Loucy (cell line): ENCODE results near the gene SIK3.

ENCODE experiments used
- H2AFZ ChIP-seq: fragments of 200-600 bp; sonication (generic); 2 replicates; pipeline ENCODE4 v1.6.0; 2016; ENCODE audit warnings: antibody characterized with exemption, mild to moderate bottlenecking, low read length, moderate library complexity
- H3F3A ChIP-seq: fragments of 200-600 bp; 2 replicates; pipeline ENCODE4 v1.6.0; 2016; ENCODE audit warnings: antibody characterized with exemption, low read depth, mild to moderate bottlenecking
- H3K27me3 ChIP-seq: fragments of 200-600 bp; sonication (generic); 2 replicates; pipeline ENCODE4 v1.6.1; 2014; ENCODE audit warnings: low read length, mild to moderate bottlenecking; ENCODE audit not compliant: insufficient read depth, poor library complexity, severe bottlenecking
- H3K36me3 ChIP-seq: fragments of 200-600 bp; sonication (generic); 2 replicates; pipeline ENCODE4 v1.6.1; 2016; ENCODE audit warnings: low read length; ENCODE audit not compliant: insufficient read depth
- H3K4me1 ChIP-seq: fragments of 200-600 bp; sonication (generic); 2 replicates; pipeline ENCODE4 v1.5.1; 2014; ENCODE audit warnings: low read length, mild to moderate bottlenecking; ENCODE audit not compliant: insufficient read depth, poor library complexity, severe bottlenecking
- H3K4me2 ChIP-seq: fragments of 200-600 bp; sonication (generic); 2 replicates; pipeline ENCODE4 v1.6.0; 2014; ENCODE audit warnings: antibody characterized with exemption, low read length, low read depth, mild to moderate bottlenecking; ENCODE audit not compliant: poor library complexity, severe bottlenecking
- H3K4me3 ChIP-seq: fragments of 200-600 bp; sonication (generic); 2 replicates; pipeline ENCODE4 v1.5.1; 2014; ENCODE audit warnings: low read length, mild to moderate bottlenecking, mixed read lengths; ENCODE audit not compliant: poor library complexity, severe bottlenecking
- H3K79me2 ChIP-seq: fragments of 200-600 bp; sonication (generic); 2 replicates; pipeline ENCODE4 v1.6.1; 2014; ENCODE audit warnings: low read length; ENCODE audit not compliant: insufficient read depth
- H3K9ac ChIP-seq: fragments of 200-600 bp; sonication (generic); 2 replicates; pipeline ENCODE4 v1.6.0; 2014; ENCODE audit warnings: mild to moderate bottlenecking, low read depth, low read length, moderate library complexity; ENCODE audit not compliant: poor library complexity, severe bottlenecking
- H3K9me2 ChIP-seq: fragments of 200-600 bp; sonication (generic); replicated peaks from 2 replicates; pipeline ENCODE4 v1.6.1; 2016; ENCODE audit warnings: low read depth, low read length, mixed read lengths
- H3K9me3 ChIP-seq: fragments of 200-600 bp; sonication (generic); 2 replicates; pipeline ENCODE4 v1.6.1; 2014; ENCODE audit warnings: mild to moderate bottlenecking, antibody characterized with exemption, low read length, low read depth; ENCODE audit not compliant: insufficient read depth
- H4K20me1 ChIP-seq: fragments of 200-600 bp; sonication (generic); 2 replicates; pipeline ENCODE4 v1.6.0; 2014; ENCODE audit warnings: antibody characterized with exemption, low read length, mild to moderate bottlenecking; ENCODE audit not compliant: insufficient read depth, poor library complexity, severe bottlenecking
- CTCF ChIP-seq: fragments of 200-600 bp; sonication (generic); conservative IDR thresholded peaks from 2 replicates; pipeline ENCODE4 v1.5.1; 2014; ENCODE audit warnings: mild to moderate bottlenecking, antibody characterized with exemption, low read length
- EZH2phosphoT487 ChIP-seq: fragments of 200-600 bp; IDR thresholded peaks from 2 replicates; pipeline ENCODE4 v1.6.1; 2018; ENCODE audit warnings: antibody characterized with exemption, mild to moderate bottlenecking, moderate library complexity, borderline replicate concordance

Gene SIK3

GRCh38 chr11:116857316-116857715 is 240.9 kb downstream of the SIK3 start:
- Histone ChIP-seq H2AFZ (no peak overlapping the region), H3K4me1 (peaks cover 56% of the 10 kb centered on the region), H3K9me2 (no peaks in the 10 kb centered on the region), H3K27me3 (no peaks in the 10 kb centered on the region), H3K9me3 (no peaks in the 10 kb centered on the region), H3K4me2 (no peak overlapping the region), H4K20me1 (no peaks in the 10 kb centered on the region), H3K4me3 (no peak overlapping the region), H3F3A (peaks cover 11% of the 10 kb centered on the region), H3K9ac (no peak overlapping the region), H3K79me2 (no peaks in the 10 kb centered on the region), H3K36me3 (peaks cover 37% of the 10 kb centered on the region; the same call in 1 of the 2 replicates)
- no peak for TF ChIP-seq EZH2phosphoT487
- TF ChIP-seq CTCF = no peak

GRCh38 chr11:116856423-116856822 is 241.8 kb downstream of the SIK3 start:
- Histone ChIP-seq H3K4me2 (no peak overlapping the region), H3K79me2 (no peaks in the 10 kb centered on the region), H3K27me3 (no peaks in the 10 kb centered on the region), H3K36me3 (peaks cover 31% of the 10 kb centered on the region; the same call in 1 of the 2 replicates), H3K4me1 (peaks cover 56% of the 10 kb centered on the region), H3K9me2 (no peaks in the 10 kb centered on the region), H2AFZ (no peak overlapping the region), H3K9ac (no peak overlapping the region), H4K20me1 (no peaks in the 10 kb centered on the region), H3K4me3 (no peak overlapping the region), H3K9me3 (no peaks in the 10 kb centered on the region), H3F3A (peaks cover 18% of the 10 kb centered on the region)
- TF ChIP-seq EZH2phosphoT487 (no peak), CTCF (no peak)

DNA sequence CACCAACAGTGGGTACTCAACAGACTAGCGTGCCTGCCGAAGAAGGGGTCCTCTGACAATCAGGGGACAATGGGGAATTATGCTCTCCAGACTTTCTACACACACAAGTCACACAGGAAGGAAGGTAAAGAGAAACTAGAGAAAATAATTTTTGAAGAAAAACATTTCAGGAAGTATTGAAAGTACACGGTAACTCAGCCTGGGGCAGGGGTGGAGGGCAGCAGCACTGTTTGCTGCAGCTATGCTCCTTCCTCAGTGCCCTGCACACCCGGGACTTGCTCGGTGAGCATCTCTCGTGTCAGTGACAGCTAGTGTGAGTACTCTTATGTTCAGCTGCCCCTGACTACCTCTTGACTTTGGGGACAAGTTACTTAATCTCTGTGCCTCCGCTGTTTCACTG is 242.8 kb downstream of the SIK3 start:
- Histone ChIP-seq H3K36me3 (peaks cover 22% of the 10 kb centered on the region; the same call in 1 of the 2 replicates), H3K9me2 (no peaks in the 10 kb centered on the region), H3F3A (peaks cover 24% of the 10 kb centered on the region), H3K4me1 (peaks cover 60% of the 10 kb centered on the region), H4K20me1 (no peaks in the 10 kb centered on the region), H3K27me3 (no peaks in the 10 kb centered on the region), H3K9ac (peak overlapping the region; percentile 62), H3K4me2 (peak overlapping the region; percentile 19), H3K79me2 (no peaks in the 10 kb centered on the region), H3K4me3 (no peak overlapping the region), H2AFZ (no peak overlapping the region), H3K9me3 (no peaks in the 10 kb centered on the region)
- no peak for TF ChIP-seq CTCF
- no peak for TF ChIP-seq EZH2phosphoT487
